Measurements from ENCODE around the gene NFIC.

- TF ChIP-seq, protein P1, sequence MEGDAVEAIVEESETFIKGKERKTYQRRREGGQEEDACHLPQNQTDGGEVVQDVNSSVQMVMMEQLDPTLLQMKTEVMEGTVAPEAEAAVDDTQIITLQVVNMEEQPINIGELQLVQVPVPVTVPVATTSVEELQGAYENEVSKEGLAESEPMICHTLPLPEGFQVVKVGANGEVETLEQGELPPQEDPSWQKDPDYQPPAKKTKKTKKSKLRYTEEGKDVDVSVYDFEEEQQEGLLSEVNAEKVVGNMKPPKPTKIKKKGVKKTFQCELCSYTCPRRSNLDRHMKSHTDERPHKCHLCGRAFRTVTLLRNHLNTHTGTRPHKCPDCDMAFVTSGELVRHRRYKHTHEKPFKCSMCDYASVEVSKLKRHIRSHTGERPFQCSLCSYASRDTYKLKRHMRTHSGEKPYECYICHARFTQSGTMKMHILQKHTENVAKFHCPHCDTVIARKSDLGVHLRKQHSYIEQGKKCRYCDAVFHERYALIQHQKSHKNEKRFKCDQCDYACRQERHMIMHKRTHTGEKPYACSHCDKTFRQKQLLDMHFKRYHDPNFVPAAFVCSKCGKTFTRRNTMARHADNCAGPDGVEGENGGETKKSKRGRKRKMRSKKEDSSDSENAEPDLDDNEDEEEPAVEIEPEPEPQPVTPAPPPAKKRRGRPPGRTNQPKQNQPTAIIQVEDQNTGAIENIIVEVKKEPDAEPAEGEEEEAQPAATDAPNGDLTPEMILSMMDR (conservative IDR thresholded peaks at IDR 0.05; ENCODE audit: low read length): no peak
- no peak for TF ChIP-seq EZH2phosphoT487 (IDR thresholded peaks at IDR 0.05; ENCODE audit: borderline replicate concordance, low read depth, low read length)
Observed at GRCh38 chr19:3494051-3494450, 127.7 kb downstream of the NFIC start.
